IgD-negative memory B cell (primary cell): ENCODE results near the gene GBA3. TPM values are rescaled to one million over a fixed set of nuclear protein-coding genes. Genes with fewer than 3 reads are reported as not detected.

Experiments
- H3K27ac Mint-ChIP-seq, 3 donors: one replicate each; pipeline ENCODE4 v1.8.0; 2020 to 2022; ENCODE audit warnings: mild to moderate bottlenecking in 3 of 3, mixed read lengths in 3 of 3, moderate library complexity in 1 of 3
- H3K27me3 Mint-ChIP-seq: one replicate; pipeline ENCODE4 v1.8.0; 2021; ENCODE audit warnings: mixed read lengths
- H3K36me3 Mint-ChIP-seq: one replicate; pipeline ENCODE4 v1.8.0; 2020; ENCODE audit warnings: mild to moderate bottlenecking, mixed read lengths
- H3K4me1 Mint-ChIP-seq, 3 donors: one replicate each; pipeline ENCODE4 v1.8.0; 2020 to 2022; ENCODE audit warnings: mixed read lengths in 3 of 3, mild to moderate bottlenecking in 1 of 3
- H3K4me3 Mint-ChIP-seq, 4 donors: one replicate each; pipeline ENCODE4 v1.8.0; 2020 to 2022; ENCODE audit warnings: mild to moderate bottlenecking in 4 of 4, mixed read lengths in 4 of 4, moderate library complexity in 3 of 4
- H3K9me3 Mint-ChIP-seq, 3 donors: one replicate each; pipeline ENCODE4 v1.8.0; 2020 to 2021; ENCODE audit warnings: mixed read lengths in 3 of 3, mild to moderate bottlenecking in 1 of 3
- polyA plus RNA-seq: library from polyadenylated mRNA; unstranded; fragments of 300-500 nt; fragmentation: Illumina TruSeq; gene quantifications from one replicate; pipeline ENCODE4 v1.2.3, GENCODE V29; 2021

The GBA3 gene
- polyA plus RNA-seq, 1 donor from 2014 or later, result not detected

DNA sequence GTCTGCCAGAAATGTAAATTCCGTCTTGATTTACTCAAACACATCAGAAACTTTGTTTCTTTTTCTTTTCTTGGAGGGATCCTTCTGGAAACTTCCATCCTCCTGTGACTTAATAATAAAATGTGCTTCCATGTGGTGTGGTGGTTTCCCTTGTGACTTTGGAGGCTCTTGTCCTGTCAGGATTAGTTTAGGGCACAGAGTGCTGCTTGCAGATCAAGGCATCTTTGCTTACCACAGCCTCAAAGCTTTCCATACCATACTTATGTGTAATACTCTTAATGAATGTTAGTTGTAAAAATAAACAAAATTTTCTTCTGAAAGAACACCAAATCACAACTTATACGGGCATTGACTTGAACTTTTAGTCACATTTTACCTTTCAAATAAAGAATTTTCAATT, 27.4 kb downstream of the GBA3 start:
- H3K27ac Mint-ChIP-seq, result no peak overlapping the region
- H3K9me3 Mint-ChIP-seq, result peaks cover 0 to 16% (median 14%) of the 10 kb centered on the region in 3 donors
- H3K36me3 Mint-ChIP-seq, result no peaks in the 10 kb centered on the region
- no peaks in the 10 kb centered on the region for H3K27me3 Mint-ChIP-seq
- H3K4me3 Mint-ChIP-seq, result peak overlapping the region in 1 of 4 donors; percentile 42
- H3K4me1 Mint-ChIP-seq, result peaks cover 0 to 2% (median 0%) of the 10 kb centered on the region in 3 donors

DNA sequence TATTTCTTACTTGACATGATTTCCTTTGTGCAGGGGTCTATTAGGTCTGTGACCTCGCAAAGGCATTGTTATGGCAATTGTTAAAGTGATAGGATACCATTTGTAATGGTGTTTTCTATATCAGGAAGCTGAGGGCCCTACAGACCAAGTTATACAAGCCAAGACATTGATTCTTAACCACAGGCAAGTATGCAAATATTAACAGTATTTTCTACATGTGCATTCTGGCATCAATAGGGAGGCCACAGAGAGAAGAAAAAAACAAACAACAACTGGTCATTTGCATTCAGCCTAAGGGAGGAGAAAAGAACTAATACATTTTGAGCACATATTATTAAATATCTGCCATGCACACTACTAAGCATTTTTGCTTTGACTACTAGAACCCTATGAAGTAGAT, 28.5 kb downstream of the GBA3 start:
- H3K36me3 Mint-ChIP-seq, result no peaks in the 10 kb centered on the region
- peaks cover 0 to 2% (median 0%) of the 10 kb centered on the region in 3 donors for H3K4me1 Mint-ChIP-seq
- peaks cover 0 to 16% (median 15%) of the 10 kb centered on the region in 3 donors for H3K9me3 Mint-ChIP-seq
- no peaks in the 10 kb centered on the region for H3K27me3 Mint-ChIP-seq
- no peak overlapping the region for H3K4me3 Mint-ChIP-seq
- H3K27ac Mint-ChIP-seq, result no peak overlapping the region

DNA sequence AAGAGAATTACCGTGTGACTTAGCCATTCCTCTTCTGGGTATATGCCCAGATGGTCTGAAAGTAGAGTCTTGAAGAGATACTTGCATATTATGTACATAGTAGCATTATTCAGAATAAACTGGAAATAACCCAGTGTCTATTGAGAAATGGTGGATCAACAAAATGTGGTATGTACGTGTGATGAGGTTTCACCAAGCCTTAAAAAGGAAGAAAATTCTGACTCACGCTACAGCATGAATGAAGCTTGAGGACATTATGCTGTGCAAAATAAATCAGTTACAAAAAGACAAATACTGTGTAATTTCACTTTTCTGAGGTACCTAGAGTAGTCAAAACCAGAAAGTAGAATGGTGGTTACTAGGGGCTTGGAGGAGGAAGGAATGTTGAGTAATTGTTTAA, 37.3 kb downstream of the GBA3 start:
- H3K9me3 Mint-ChIP-seq, result peaks cover 2 to 13% (median 2%) of the 10 kb centered on the region in 3 donors
- no peak overlapping the region for H3K27ac Mint-ChIP-seq
- no peaks in the 10 kb centered on the region for H3K4me1 Mint-ChIP-seq
- H3K27me3 Mint-ChIP-seq, result no peaks in the 10 kb centered on the region
- no peak overlapping the region for H3K4me3 Mint-ChIP-seq
- H3K36me3 Mint-ChIP-seq, result no peaks in the 10 kb centered on the region

- H3K4me3 Mint-ChIP-seq, result no peak overlapping the region
- H3K9me3 Mint-ChIP-seq, result peaks cover 0 to 21% (median 2%) of the 10 kb centered on the region in 3 donors
- no peaks in the 10 kb centered on the region for H3K4me1 Mint-ChIP-seq
- H3K36me3 Mint-ChIP-seq, result no peaks in the 10 kb centered on the region
- no peak overlapping the region for H3K27ac Mint-ChIP-seq
- no peaks in the 10 kb centered on the region for H3K27me3 Mint-ChIP-seq
Measured at GRCh38 chr4:22733816-22734215, 41.1 kb downstream of the GBA3 start.

DNA sequence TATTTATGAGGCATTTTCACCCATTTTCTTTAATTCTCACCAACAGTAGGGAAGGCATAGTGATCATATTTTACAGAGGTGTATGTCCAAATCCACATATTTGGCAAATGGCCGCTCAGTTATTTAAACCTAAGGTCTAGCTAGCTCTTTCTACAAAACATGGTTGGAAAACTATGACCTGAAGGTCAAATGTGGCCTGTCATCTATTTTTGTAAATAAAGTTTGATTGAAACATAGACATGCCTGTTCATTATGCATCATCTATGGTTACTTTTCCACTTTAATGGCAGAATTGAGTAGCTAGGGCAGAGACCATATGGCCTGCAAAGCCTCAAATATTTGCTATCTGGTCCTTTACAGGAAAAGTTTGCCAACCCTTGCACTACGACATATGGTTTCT, 44.2 kb downstream of the GBA3 start:
- Mint-ChIP-seq H3K4me3 (no peak overlapping the region), H3K36me3 (no peaks in the 10 kb centered on the region), H3K27ac (no peak overlapping the region), H3K4me1 (no peaks in the 10 kb centered on the region), H3K9me3 (peaks cover 0 to 8% (median 2%) of the 10 kb centered on the region in 3 donors), H3K27me3 (no peaks in the 10 kb centered on the region)

DNA sequence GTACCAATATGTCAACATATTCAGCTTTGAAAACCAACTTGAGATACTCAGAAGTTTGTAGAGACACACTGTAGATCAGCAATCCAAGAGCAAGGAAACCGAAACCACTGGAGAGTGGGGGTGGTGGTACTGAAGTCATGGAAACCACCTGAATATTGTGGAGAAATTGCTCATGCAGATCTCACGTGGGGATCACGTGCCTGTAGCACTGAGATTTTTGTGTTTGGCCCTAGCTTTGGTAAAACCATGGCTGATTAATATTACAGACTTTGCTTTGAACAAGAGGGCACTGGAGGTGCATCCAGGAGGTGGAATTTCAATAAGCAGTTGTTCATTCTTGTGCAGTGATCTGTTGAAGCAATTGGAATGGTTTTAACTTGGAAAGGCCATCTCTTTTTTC, 47.2 kb downstream of the GBA3 start:
- H3K27ac Mint-ChIP-seq, result no peak overlapping the region

DNA sequence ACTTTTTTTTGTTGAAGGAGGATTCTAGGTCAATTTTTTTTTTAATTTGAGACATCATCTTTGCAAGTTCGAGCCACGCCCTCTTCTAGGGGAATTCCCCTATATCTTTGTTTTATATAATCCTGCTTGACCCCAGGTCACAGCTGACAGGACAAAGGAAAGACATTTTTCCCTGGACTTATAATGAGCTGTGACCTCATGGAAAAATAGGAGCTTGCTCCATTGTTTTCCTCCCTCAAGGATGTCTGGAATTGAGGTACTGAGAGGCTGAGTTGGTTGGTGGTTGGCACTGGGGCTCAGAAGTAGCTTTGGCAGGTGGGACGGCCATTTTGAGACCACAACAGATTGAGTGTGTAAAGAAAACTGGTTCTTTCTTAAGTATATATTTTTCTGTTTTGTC, 49.0 kb downstream of the GBA3 start:
- Mint-ChIP-seq H3K9me3 (peaks cover 0 to 15% (median 1%) of the 10 kb centered on the region in 3 donors), H3K4me1 (peaks cover 0 to 6% (median 1%) of the 10 kb centered on the region in 3 donors), H3K36me3 (no peaks in the 10 kb centered on the region), H3K4me3 (no peak overlapping the region), H3K27me3 (no peaks in the 10 kb centered on the region), H3K27ac (peak overlapping the region in 1 of 3 donors; percentile 40)

More for the DNA sequence above, 47.2 kb downstream of the GBA3 start:
- Mint-ChIP-seq H3K36me3 (no peaks in the 10 kb centered on the region), H3K27me3 (no peaks in the 10 kb centered on the region), H3K9me3 (peaks cover 0 to 17% (median 1%) of the 10 kb centered on the region in 3 donors), H3K4me3 (no peak overlapping the region), H3K4me1 (peaks cover 0 to 1% (median 0%) of the 10 kb centered on the region in 3 donors)

DNA sequence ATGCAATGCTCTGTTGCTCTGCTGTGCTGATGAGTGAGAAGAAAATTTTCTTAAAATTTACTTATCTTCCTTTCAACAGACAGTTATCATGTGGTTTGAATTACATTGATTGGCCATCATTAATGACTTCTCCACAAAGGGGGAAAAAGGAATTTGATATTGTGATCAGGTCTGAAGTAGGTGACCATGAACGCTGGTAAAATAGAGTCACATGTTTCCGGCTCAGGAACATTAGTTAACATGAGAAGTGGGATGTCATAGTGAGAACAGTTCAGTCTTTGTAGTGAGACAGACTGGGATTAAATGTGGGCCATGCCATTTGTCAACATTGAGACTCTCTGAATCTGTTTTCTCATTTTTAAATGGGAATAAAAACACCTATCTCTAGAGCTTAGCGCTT, 50.6 kb downstream of the GBA3 start:
- Mint-ChIP-seq H3K27me3 (no peaks in the 10 kb centered on the region), H3K36me3 (no peaks in the 10 kb centered on the region), H3K27ac (no peak overlapping the region), H3K4me1 (peaks cover 0 to 6% (median 1%) of the 10 kb centered on the region in 3 donors), H3K9me3 (peaks cover 0 to 9% (median 1%) of the 10 kb centered on the region in 3 donors), H3K4me3 (peak overlapping the region in 2 of 4 donors; percentile 40 to 60)

- no peak overlapping the region for H3K27ac Mint-ChIP-seq
- no peaks in the 10 kb centered on the region for H3K27me3 Mint-ChIP-seq
- H3K9me3 Mint-ChIP-seq, result peaks cover 1 to 9% (median 2%) of the 10 kb centered on the region in 3 donors
- peaks cover 0 to 6% (median 1%) of the 10 kb centered on the region in 3 donors for H3K4me1 Mint-ChIP-seq
- no peaks in the 10 kb centered on the region for H3K36me3 Mint-ChIP-seq
- peak overlapping the region in 3 of 4 donors; percentile 7 to 61 (median 59) for H3K4me3 Mint-ChIP-seq
Measured at GRCh38 chr4:22744478-22745062, 51.8 kb downstream of the GBA3 start.

DNA sequence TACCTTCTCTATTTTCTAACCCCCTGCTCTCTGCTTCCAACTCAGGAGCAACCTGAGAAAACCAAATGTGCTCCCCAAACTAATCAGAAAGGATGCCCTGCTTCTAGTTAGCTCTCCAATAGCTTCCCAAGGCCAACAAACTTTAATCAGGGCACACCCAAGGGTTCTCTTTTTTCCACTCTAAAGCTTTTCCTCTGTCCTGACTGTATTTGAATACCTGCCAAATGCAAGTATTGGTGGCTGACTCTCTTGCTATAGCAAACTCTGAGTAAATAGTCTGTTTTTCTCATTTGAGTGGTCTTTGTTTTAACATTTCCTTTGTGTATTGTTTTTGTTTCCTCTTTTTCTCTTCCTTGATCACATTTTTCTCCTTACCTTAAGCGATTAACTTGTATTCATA, 52.5 kb downstream of the GBA3 start:
- peaks cover 0 to 6% (median 1%) of the 10 kb centered on the region in 3 donors for H3K4me1 Mint-ChIP-seq
- H3K9me3 Mint-ChIP-seq, result peaks cover 1 to 9% (median 2%) of the 10 kb centered on the region in 3 donors
- peak overlapping the region in 1 of 4 donors; percentile 7 for H3K4me3 Mint-ChIP-seq
- no peaks in the 10 kb centered on the region for H3K27me3 Mint-ChIP-seq
- H3K36me3 Mint-ChIP-seq, result no peaks in the 10 kb centered on the region
- no peak overlapping the region for H3K27ac Mint-ChIP-seq

GRCh38 chr4:22754116-22754515, 61.4 kb downstream of the GBA3 start:
- Mint-ChIP-seq H3K36me3 (peaks cover 2% of the 10 kb centered on the region), H3K27ac (no peak overlapping the region), H3K4me1 (no peaks in the 10 kb centered on the region), H3K27me3 (no peaks in the 10 kb centered on the region), H3K9me3 (peaks cover 2 to 5% (median 3%) of the 10 kb centered on the region in 3 donors), H3K4me3 (no peak overlapping the region)

DNA sequence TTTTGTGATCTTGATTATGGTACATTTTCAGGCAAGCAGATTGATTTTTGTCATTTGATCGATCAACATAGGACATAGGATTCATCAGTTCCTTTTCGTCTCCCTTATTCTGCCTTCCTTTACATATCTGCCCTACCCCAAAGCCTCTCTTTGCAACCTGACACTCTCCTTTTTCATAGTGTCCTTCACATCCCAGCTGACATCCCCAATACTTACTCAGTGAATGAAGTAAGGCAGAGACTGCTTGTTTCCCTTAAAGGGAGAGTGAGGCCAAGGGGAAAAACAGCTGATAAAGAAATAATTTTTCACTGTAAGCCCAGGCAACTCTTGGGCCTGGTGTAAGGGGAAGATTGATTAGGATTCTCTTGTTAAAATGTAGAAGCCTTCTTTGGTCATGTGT, 69.8 kb downstream of the GBA3 start:
- Mint-ChIP-seq H3K9me3 (peaks cover 2 to 19% (median 3%) of the 10 kb centered on the region in 3 donors), H3K4me1 (peaks cover 3 to 6% (median 3%) of the 10 kb centered on the region in 3 donors), H3K27ac (peak overlapping the region in 1 of 3 donors; percentile 54), H3K4me3 (no peak overlapping the region), H3K27me3 (no peaks in the 10 kb centered on the region), H3K36me3 (no peaks in the 10 kb centered on the region)

DNA sequence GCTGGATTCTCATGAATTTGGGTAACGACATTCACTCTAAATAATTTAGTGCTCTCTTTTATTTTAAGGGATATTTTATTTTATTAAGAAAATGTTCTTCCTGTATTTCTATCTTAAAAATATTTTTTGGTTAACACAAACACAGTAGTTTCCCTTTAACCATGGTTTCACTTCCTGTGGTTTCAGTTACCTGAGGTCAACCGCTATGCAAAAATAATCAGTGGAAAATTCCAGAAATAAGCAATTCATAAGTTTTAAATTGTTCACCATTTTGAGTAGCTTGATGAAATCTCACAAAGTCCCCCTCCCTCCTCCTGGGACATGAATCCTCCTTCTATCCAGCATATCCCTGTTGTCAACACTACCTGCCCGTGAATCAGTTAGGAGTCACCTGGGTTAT, 71.4 kb downstream of the GBA3 start:
- no peaks in the 10 kb centered on the region for H3K27me3 Mint-ChIP-seq
- peaks cover 3 to 6% (median 3%) of the 10 kb centered on the region in 3 donors for H3K4me1 Mint-ChIP-seq
- H3K4me3 Mint-ChIP-seq, result peak overlapping the region in 1 of 4 donors; percentile 45
- peak overlapping the region in 1 of 3 donors; percentile 22 for H3K27ac Mint-ChIP-seq
- no peaks in the 10 kb centered on the region for H3K36me3 Mint-ChIP-seq
- H3K9me3 Mint-ChIP-seq, result peaks cover 3 to 14% (median 4%) of the 10 kb centered on the region in 3 donors

DNA sequence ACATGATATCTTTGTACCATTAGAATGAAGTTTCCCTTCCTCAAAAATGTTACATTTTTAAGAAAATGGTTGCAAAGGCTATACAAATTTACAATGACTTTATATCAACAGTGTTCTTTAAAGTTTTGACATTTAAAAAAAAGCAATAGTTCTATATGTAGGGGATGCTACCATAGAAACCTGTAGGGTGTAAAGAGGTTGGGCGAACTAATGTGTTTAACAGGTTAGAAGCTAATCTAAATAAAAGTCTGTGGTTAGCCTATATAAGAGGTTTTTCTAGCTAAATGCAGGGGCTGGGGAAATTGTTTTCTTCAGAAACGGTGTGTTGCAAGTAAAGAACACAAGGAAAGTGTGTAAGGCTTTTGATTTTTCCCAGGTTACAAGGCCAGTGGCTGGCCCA, 73.3 kb downstream of the GBA3 start:
- H3K27me3 Mint-ChIP-seq, result no peaks in the 10 kb centered on the region
- no peak overlapping the region for H3K4me3 Mint-ChIP-seq
- no peak overlapping the region for H3K27ac Mint-ChIP-seq
- peaks cover 5 to 19% (median 6%) of the 10 kb centered on the region in 3 donors for H3K9me3 Mint-ChIP-seq
- no peaks in the 10 kb centered on the region for H3K36me3 Mint-ChIP-seq
- H3K4me1 Mint-ChIP-seq, result peaks cover 3 to 6% (median 3%) of the 10 kb centered on the region in 3 donors

DNA sequence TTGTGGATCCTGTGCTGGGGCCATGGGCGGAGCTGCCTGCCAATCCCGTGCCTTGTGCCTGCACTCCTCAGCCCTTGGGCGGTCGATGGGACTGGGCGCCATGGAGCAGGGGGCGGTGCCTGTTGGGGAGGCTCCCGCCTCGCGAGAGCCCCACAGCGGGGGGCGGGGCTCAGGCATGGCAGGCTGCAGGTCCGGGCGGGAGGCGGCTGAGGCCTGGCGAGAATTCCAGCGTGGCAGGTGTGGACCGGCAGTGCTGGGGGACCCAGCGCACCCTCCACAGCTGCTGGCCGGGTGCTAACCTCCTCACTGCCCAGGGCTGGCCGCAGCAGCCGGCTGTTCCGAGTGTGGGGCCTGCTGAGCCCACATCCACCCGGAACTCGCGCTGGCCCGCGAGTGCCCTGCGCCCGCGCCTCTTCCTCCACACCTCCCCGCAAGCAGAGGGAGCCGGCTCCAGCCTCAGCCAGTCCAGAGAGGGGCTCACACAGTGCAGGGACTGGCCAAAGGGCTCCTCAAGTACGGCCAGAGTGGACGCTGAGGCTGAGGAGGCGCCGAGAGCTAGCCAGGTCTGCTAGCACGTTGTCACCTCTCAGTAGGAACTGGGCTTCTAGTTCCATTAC, 85.9 kb downstream of the GBA3 start:
- peaks cover 0 to 13% (median 8%) of the 10 kb centered on the region in 3 donors for H3K9me3 Mint-ChIP-seq
- peaks cover 0 to 4% (median 0%) of the 10 kb centered on the region in 3 donors for H3K4me1 Mint-ChIP-seq
- no peak overlapping the region for H3K27ac Mint-ChIP-seq
- no peak overlapping the region for H3K4me3 Mint-ChIP-seq
- H3K27me3 Mint-ChIP-seq, result no peaks in the 10 kb centered on the region
- H3K36me3 Mint-ChIP-seq, result no peaks in the 10 kb centered on the region
